Heart left ventricle (tissue), 13 donors: ENCODE data around the gene RNF31.

Experiments
- POLR2A ChIP-seq, 2 donors: fragments of 450-650 bp; IDR thresholded peaks; one replicate each; pipeline ENCODE4 v1.6.1; 2017; ENCODE audit warnings: antibody characterized with exemption in 2 of 2, mild to moderate bottlenecking in 2 of 2, moderate library complexity in 2 of 2
- TF ChIP-seq, protein P1 (sequence below), 12 donors: fragments of 200-600 bp; sonication (generic) in 4 of 12; IDR thresholded peaks; one replicate each; pipeline versions ENCODE4 v1.5.0 to v1.8.0; 2018 to 2022; ENCODE audit warnings: antibody characterized with exemption in 12 of 12, mild to moderate bottlenecking in 5 of 12
- donor health status: ischemic (EF 13 %, LVEDD 7.1; RV severe dilation, severe dysfunction).
- donor health status: DM: no; HTN: yes; CAD: no.
- donor health status: DM: no; HTN: no; CAD: no.
- donor health status: ischemic (EF 25% LVEDD 6.9; RV normal size, moderate dysfunction).
- donor health status: ischemic (EF 25% LVEDD 5.7; RV mildly dilated, moderate dysfunction).
- donor health status: ischemic (EF 35%, LVEDD 5.7; RV mildly dilated, moderate dysfunction).
- donor health status: nonischemic (EF 11% LVEDD 7.7; RV severe dilation, severe dysfunction).
- donor health status: DM: yes; HTN: yes; CAD: no.
- donor health status: PGD.
- donor health status: ischemic (EF 29% LVEDD 5.4; RV normal size, mild dysfunction).
- donor health status: nonischemic (EF 23%, LVEDD 6.1; RV moderate dilation, normal function).

DNA sequence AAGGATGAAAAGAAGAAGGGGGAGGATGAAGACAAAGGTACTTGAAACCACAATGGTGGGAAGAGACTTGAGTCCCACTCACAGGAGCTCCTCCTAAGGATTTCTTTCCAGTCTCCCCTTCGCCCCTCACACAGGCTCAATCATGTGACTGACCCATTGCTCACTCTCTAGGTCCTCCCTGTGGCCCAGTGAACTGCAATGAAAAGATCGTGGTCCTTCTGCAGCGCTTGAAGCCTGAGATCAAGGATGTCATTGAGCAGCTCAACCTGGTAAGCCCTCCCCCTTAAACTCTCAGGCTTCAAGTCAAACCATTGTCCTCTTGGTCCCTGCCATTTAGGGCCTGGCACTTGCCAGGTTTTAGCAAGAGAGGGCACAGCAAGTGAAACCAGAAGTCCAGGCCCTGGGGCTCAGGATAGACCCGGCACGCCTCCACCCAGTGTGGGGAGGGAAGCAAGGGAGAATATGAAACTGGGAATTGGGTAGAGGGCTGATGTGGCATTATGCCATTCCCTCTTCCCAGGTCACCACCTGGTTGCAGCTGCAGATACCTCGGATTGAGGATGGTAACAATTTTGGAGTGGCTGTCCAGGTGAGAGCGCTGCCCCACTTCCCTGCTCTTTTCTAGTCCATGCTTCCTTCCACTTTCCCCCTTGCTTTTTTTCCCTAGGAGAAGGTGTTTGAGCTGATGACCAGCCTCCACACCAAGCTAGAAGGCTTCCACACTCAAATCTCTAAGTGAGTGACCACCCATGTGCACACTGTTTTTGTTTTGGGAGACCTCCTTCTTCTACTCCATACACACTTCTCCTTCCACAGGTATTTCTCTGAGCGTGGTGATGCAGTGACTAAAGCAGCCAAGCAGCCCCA lies 9.5 kb upstream of the RNF31 start:
- TF ChIP-seq, protein P1, sequence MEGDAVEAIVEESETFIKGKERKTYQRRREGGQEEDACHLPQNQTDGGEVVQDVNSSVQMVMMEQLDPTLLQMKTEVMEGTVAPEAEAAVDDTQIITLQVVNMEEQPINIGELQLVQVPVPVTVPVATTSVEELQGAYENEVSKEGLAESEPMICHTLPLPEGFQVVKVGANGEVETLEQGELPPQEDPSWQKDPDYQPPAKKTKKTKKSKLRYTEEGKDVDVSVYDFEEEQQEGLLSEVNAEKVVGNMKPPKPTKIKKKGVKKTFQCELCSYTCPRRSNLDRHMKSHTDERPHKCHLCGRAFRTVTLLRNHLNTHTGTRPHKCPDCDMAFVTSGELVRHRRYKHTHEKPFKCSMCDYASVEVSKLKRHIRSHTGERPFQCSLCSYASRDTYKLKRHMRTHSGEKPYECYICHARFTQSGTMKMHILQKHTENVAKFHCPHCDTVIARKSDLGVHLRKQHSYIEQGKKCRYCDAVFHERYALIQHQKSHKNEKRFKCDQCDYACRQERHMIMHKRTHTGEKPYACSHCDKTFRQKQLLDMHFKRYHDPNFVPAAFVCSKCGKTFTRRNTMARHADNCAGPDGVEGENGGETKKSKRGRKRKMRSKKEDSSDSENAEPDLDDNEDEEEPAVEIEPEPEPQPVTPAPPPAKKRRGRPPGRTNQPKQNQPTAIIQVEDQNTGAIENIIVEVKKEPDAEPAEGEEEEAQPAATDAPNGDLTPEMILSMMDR (IDR thresholded peaks at IDR 0.05): no peak
- TF ChIP-seq POLR2A (IDR thresholded peaks at IDR 0.05): no peak
